HL-60 (cell line): ENCODE data around the gene FOXF1.

Experiments used
- DNase-seq, 2 experiments: peaks; one replicate each; pipeline ENCODE4 v3.0.0-alpha.2; 2010 to 2020; ENCODE audit warnings: low read depth in 1 of 2, low spot score in 1 of 2
- H3K27ac ChIP-seq: fragments of 250-450 bp; sonication (Bioruptor Pico); replicated peaks from 2 replicates; pipeline ENCODE4 v1.5.1; 2020; ENCODE audit warnings: mild to moderate bottlenecking, moderate library complexity
- H3K27me3 ChIP-seq: fragments of 250-450 bp; sonication (Bioruptor Pico); 2 replicates; pipeline ENCODE4 v1.5.1; 2021; ENCODE audit warnings: mild to moderate bottlenecking, moderate library complexity; ENCODE audit not compliant: insufficient read depth, poor library complexity, severe bottlenecking
- H3K4me3 ChIP-seq: replicated peaks from 2 replicates; pipeline ENCODE4 v1.5.1; 2011; ENCODE audit warnings: mild to moderate bottlenecking, control low read depth, low read length; ENCODE audit not compliant: insufficient read depth
- CTCF ChIP-seq: IDR thresholded peaks from one replicate; pipeline ENCODE4 v1.5.1; 2011; ENCODE audit warnings: low read length, control low read depth, inconsistent platforms; ENCODE audit not compliant: insufficient read depth
- GABPA ChIP-seq: IDR thresholded peaks from 2 replicates; pipeline ENCODE4 v1.6.1; 2012; ENCODE audit warnings: low read depth
- POLR2AphosphoS5 ChIP-seq: IDR thresholded peaks from 2 replicates; pipeline ENCODE4 v1.6.1; 2012; ENCODE audit warnings: low read depth
- REST ChIP-seq: IDR thresholded peaks from 2 replicates; pipeline ENCODE4 v1.6.1; 2012; ENCODE audit warnings: low read depth; ENCODE audit not compliant: insufficient replicate concordance
- SPI1 ChIP-seq: IDR thresholded peaks from 2 replicates; pipeline ENCODE4 v1.6.1; 2012; ENCODE audit warnings: low read depth, mild to moderate bottlenecking, borderline replicate concordance

FOXF1 gene

GRCh38 chr16:86484240-86484639, 26.1 kb upstream of the FOXF1 start:
- H3K27ac ChIP-seq = no peak overlapping the region
- no peak for TF ChIP-seq REST
- no peak for TF ChIP-seq SPI1
- TF ChIP-seq GABPA = no peak
- no peak overlapping the region for H3K4me3 ChIP-seq
- no peaks in the 10 kb centered on the region for H3K27me3 ChIP-seq
- no peak for DNase-seq

GRCh38 chr16:86485746-86486145, 24.6 kb upstream of the FOXF1 start:
- TF ChIP-seq POLR2AphosphoS5 (no peak), GABPA (no peak), SPI1 (no peak), REST (no peak), CTCF (no peak)
- Histone ChIP-seq H3K27me3 (no peaks in the 10 kb centered on the region), H3K27ac (no peak overlapping the region), H3K4me3 (no peak overlapping the region)
- DNase-seq = no peak

GRCh38 chr16:86490859-86491639, 19.3 kb upstream of the FOXF1 start:
- no peak for DNase-seq
- Histone ChIP-seq H3K27ac (no peak overlapping the region), H3K27me3 (no peaks in the 10 kb centered on the region), H3K4me3 (no peak overlapping the region)
- no peak for TF ChIP-seq SPI1

- no peak overlapping the region for H3K4me3 ChIP-seq
- H3K27ac ChIP-seq = no peak overlapping the region
- TF ChIP-seq SPI1 (no peak), REST (no peak)
- no peak for DNase-seq
- H3K27me3 ChIP-seq = no peaks in the 10 kb centered on the region
Measured at GRCh38 chr16:86491640-86492023, 18.7 kb upstream of the FOXF1 start.
